Measurements from ENCODE around the gene ORC5. TPM values are rescaled to one million over a fixed set of nuclear protein-coding genes. Genes with fewer than 3 reads are reported as not detected.

Gene ORC5
- total and polyA plus RNA-seq, 10 of the 15 experiments (the other 5 are each of a cell fraction or from before 2014, with no cell fraction given) = 14.8 to 58.6 (median 30.3) TPM

- RAD21 ChIA-PET (ENCODE audit: unreplicated experiment) = no interaction called here
- no peak overlapping the region for H3K4me3 ChIP-seq
- DNase-seq (ENCODE audit: low read depth, low spot score) (no peak), ATAC-seq (no peak), FAIRE-seq (no peak)
- intact Hi-C loops (cut with micrococcal nuclease; ENCODE audit: unreplicated experiment) = no loop called here
- CTCF ChIA-PET = interaction anchor here (1.2 kb wide), 1 partner anchor 9 kb away, joined by 3 read pairs; no protein-coding TSS in a partner anchor
- POLR2A ChIA-PET = no interaction called here
- H3K27ac ChIP-seq (ENCODE audit: control insufficient read depth, insufficient read depth) = no peak overlapping the region
- WGBS (ENCODE audit: insufficient coverage, insufficient replicate concordance, low lambda C conversion rate, missing lambda C conversion rate) = 95% methylated on average over 1 of the region's 1 CpG
- no peaks in the 10 kb centered on the region; a peak in 1 of 4 replicates for H3K36me3 ChIP-seq (ENCODE audit: control insufficient read depth in 2 of 2, insufficient read depth in 2 of 2, low read length in 1 of 2)
- in situ Hi-C loops (cut with MboI) = loop anchor here (25.0 kb wide), 1 partner anchor 863 kb away; the partner anchor contains the start of gene PMPCB
- H3K27me3 ChIP-seq (replicated peaks in 1 of 2; ENCODE audit: control insufficient read depth in 2 of 2, insufficient read depth in 2 of 2, low read length in 1 of 2) = no peaks in the 10 kb centered on the region
- H3K79me2 ChIP-seq (ENCODE audit: control insufficient read depth, insufficient read depth, low read length) = no peaks in the 10 kb centered on the region
- no peaks in the 10 kb centered on the region for H3K9me3 ChIP-seq (replicated peaks; ENCODE audit: control insufficient read depth, insufficient read depth, low read length)
- H3K9ac ChIP-seq (ENCODE audit: control insufficient read depth, insufficient read depth, low read length) = no peak overlapping the region
- H4K20me1 ChIP-seq (ENCODE audit: control insufficient read depth, insufficient read depth) = no peaks in the 10 kb centered on the region
- BruUV-seq (replicated peaks) = no TSS peak
- H3K4me2 ChIP-seq (ENCODE audit: control insufficient read depth, insufficient read depth) = no peak overlapping the region
- SMC1A ChIA-PET (ENCODE audit: uncharacterized antibody, unreplicated experiment) = interaction anchor here (0.7 to 2.5 kb wide), 5 partner anchors 9 to 540 kb away, joined by 3 to 5 read pairs (median 3); no protein-coding TSS in a partner anchor
- H3K4me1 ChIP-seq (ENCODE audit: control insufficient read depth, insufficient read depth, low read length) = no peaks in the 10 kb centered on the region
- H2AFZ ChIP-seq (ENCODE audit: control insufficient read depth, low read depth, low read length) = no peak overlapping the region
- TF ChIP-seq CEBPZ (IDR thresholded peaks at IDR 0.05; ENCODE audit: low read depth, low read length) (no peak), TCF12 (IDR thresholded peaks at IDR 0.05; ENCODE audit: low read depth, low read length) (no peak), PAX5 (IDR thresholded peaks at IDR 0.05; ENCODE audit: borderline replicate concordance, low read depth, low read length) (no peak), ZBTB11 (CRISPR knock-in tag; IDR thresholded peaks at IDR 0.05) (no peak), MTA2 (IDR thresholded peaks at IDR 0.05; ENCODE audit: low read depth) (no peak), ZBTB40 (IDR thresholded peaks at IDR 0.05; ENCODE audit: borderline replicate concordance) (no peak), USF1 (IDR thresholded peaks at IDR 0.05; ENCODE audit: borderline replicate concordance, extremely low read length, insufficient read depth, low read depth, low read length) (no peak)
These were observed 57.3 kb downstream of the ORC5 start for GRCh38 chr7:104150470-104150869.
